RWPE2 (cell line): ENCODE measurements around the gene NSDHL.

Source experiments
- ATAC-seq: fragments of 200-7000 bp; cut with Tn5 transposase; 3 replicates; pipeline ENCODE4 v1.9.1; 2021; ENCODE audit warnings: low read depth
- DNase-seq: peaks from one replicate; pipeline ENCODE4 v3.0.0-alpha.2; 2020; ENCODE audit warnings: low spot score
- H3K27ac ChIP-seq: fragments of 450-650 bp; 2 replicates; pipeline ENCODE4 v1.5.1; 2017; ENCODE audit warnings: mild to moderate bottlenecking; ENCODE audit not compliant: poor library complexity, severe bottlenecking
- H3K27me3 ChIP-seq: fragments of 250-450 bp; sonication (Bioruptor Pico); 2 replicates; pipeline ENCODE4 v1.5.1; 2021; ENCODE audit warnings: mild to moderate bottlenecking, moderate library complexity; ENCODE audit not compliant: insufficient read depth, poor library complexity, severe bottlenecking
- H3K36me3 ChIP-seq: fragments of 250-450 bp; sonication (Bioruptor Pico); 2 replicates; pipeline ENCODE4 v1.5.1; 2020; ENCODE audit warnings: low read depth, mild to moderate bottlenecking, moderate library complexity
- H3K4me1 ChIP-seq: fragments of 250-450 bp; sonication (Bioruptor Pico); 2 replicates; pipeline ENCODE4 v1.5.1; 2021; ENCODE audit warnings: mild to moderate bottlenecking, moderate library complexity; ENCODE audit not compliant: insufficient read depth, poor library complexity, severe bottlenecking
- H3K4me3 ChIP-seq: fragments of 250-450 bp; sonication (Bioruptor Pico); 2 replicates; pipeline ENCODE4 v1.5.1; 2021; ENCODE audit warnings: mild to moderate bottlenecking, moderate library complexity; ENCODE audit not compliant: severe bottlenecking
- H3K9me3 ChIP-seq: fragments of 250-450 bp; sonication (Bioruptor Pico); 2 replicates; pipeline ENCODE4 v1.5.1; 2021; ENCODE audit warnings: mild to moderate bottlenecking, moderate library complexity; ENCODE audit not compliant: severe bottlenecking
- CTCF ChIP-seq: fragments of 450-650 bp; IDR thresholded peaks from one replicate; pipeline ENCODE4 v1.5.1; 2017; ENCODE audit warnings: mild to moderate bottlenecking, moderate library complexity; ENCODE audit not compliant: poor library complexity, severe bottlenecking

NSDHL gene

GRCh38 chrX:152866386-152866785, 35.5 kb downstream of the NSDHL start:
- Histone ChIP-seq H3K36me3 (peaks cover 27% of the 10 kb centered on the region), H3K9me3 (no peaks in the 10 kb centered on the region), H3K4me1 (no peaks in the 10 kb centered on the region), H3K27ac (no peak overlapping the region), H3K4me3 (no peak overlapping the region), H3K27me3 (no peaks in the 10 kb centered on the region)
- TF ChIP-seq CTCF, result no peak
- DNase-seq (no peak), ATAC-seq (no peak)

DNA sequence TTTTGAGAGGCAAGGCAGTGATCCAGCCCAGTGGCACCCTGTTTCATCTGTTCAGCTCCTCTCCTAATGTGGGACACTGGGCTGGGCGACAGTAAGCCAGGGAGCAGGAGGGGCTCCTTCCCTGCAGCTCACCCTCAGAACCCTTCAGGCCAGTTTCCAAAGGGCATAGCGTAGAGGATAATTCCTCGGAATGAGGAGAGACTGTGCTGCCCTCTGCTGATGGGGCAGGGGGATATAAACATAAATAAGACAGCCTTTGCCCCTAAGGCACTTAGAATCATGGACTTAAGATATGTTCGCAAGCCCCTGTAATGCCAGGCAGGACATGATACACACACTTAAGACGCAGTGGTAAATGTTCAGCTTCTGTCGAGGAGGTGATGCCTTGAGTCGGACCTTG, 39.1 kb downstream of the NSDHL start:
- Histone ChIP-seq H3K9me3 (no peaks in the 10 kb centered on the region), H3K36me3 (peaks cover 11% of the 10 kb centered on the region; the same call in 1 of the 2 replicates), H3K27ac (no peak overlapping the region), H3K4me1 (no peaks in the 10 kb centered on the region), H3K27me3 (no peaks in the 10 kb centered on the region), H3K4me3 (no peak overlapping the region)
- no peak for DNase-seq
- no peak for TF ChIP-seq CTCF
- no peak for ATAC-seq

DNA sequence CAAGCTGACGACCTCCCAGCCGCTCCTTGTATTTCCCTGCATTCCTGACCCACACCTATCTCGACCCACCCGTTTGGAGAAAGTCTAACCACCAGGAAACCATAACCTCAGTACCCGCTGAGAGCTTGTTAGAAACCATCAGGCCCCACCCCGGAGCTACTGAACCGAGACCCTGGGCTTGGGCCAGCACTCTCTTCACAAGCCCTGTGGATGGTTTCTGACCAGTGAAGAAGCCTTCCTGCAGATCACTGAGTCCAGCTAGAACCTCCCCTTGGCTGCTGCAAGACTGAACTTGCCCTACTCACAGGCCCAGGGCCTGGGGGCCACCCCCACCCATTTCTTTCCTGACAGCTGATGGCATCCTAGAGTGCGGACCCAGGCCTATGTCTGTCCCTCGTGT, 40.4 kb downstream of the NSDHL start:
- ATAC-seq (no peak), DNase-seq (no peak)
- no peaks in the 10 kb centered on the region for H3K4me1 ChIP-seq
- no peaks in the 10 kb centered on the region for H3K9me3 ChIP-seq
- H3K36me3 ChIP-seq, result 0 out of 2 replicates have a peak, but pooled peaks cover 5% of the 10 kb centered on the region
- no peak overlapping the region for H3K4me3 ChIP-seq
- H3K27ac ChIP-seq, result no peak overlapping the region
- no peaks in the 10 kb centered on the region for H3K27me3 ChIP-seq
- TF ChIP-seq CTCF, result no peak

- Histone ChIP-seq H3K27ac (no peak overlapping the region), H3K36me3 (no peaks in the 10 kb centered on the region), H3K9me3 (no peaks in the 10 kb centered on the region), H3K27me3 (no peaks in the 10 kb centered on the region), H3K4me3 (no peak overlapping the region), H3K4me1 (no peaks in the 10 kb centered on the region)
- no peak for TF ChIP-seq CTCF
- DNase-seq, result no peak
- ATAC-seq, result no peak
Observed at GRCh38 chrX:152872522-152872921, 41.7 kb downstream of the NSDHL start.

DNA sequence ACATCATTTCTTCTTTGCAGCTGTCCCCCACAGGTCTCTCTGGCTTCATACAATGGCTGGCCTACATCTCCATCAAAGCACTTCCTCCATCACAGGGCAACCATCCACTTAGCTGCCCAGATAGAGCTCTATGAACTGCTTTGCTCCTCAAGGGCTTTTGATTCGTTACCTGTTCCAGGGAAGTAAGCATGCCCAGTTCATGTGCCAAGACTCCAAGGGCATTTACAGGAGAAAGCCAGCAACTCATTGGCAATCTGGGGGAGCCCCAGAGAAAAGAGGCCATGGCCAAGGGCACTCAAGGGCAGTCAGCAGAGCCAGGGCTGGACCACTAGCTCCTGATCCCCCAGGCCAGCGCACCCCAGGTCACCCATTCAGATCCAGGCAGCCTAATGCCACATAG, 42.5 kb downstream of the NSDHL start:
- no peak for TF ChIP-seq CTCF
- Histone ChIP-seq H3K27ac (no peak overlapping the region), H3K4me1 (no peaks in the 10 kb centered on the region), H3K36me3 (no peaks in the 10 kb centered on the region), H3K27me3 (no peaks in the 10 kb centered on the region), H3K9me3 (no peaks in the 10 kb centered on the region), H3K4me3 (no peak overlapping the region)
- no peak for ATAC-seq
- no peak for DNase-seq
